Posterior cingulate gyrus (tissue), 11 donors: ENCODE results near the gene ITPK1.

Source experiments
- DNase-seq, 10 donors: peaks; one replicate each; pipeline versions ENCODE4 v3.0.0 to v3.0.0-alpha.2; 2020 to 2021; ENCODE audit warnings: mixed read lengths in 3 of 10
- intact Hi-C: fragments of 100-400 bp; cut with DNase I; formaldehyde crosslinking; loops from one replicate; pipeline ENCODE4 v1.15.1; 2023

The ITPK1 gene

DNA sequence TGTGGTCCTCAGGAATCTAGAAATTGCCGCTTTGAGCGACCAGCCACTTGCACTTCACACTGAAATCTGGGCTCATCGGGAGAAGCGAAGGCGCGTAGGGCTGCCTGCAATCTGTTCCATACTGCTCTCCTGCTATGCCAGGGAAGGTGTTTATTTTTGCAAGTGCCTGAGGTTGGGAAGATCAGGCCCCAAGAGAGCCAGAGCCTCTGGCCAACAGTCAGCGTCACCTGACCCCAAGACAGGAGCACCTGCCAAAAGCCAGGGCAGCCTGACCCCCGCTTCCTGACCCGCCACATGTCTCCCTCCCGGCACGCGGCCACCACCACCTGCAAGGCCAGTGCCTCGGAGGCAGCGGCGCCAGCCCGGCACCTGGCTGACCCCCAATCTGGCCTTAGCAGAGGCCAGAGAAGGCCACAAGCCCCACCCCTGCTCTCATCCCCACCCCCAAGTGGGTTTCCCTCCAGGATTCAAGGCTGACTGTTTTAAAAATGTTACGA, 98.4 kb downstream of the ITPK1 start:
- peak in 2 of 10 donors; percentile 82 to 90 for DNase-seq

DNA sequence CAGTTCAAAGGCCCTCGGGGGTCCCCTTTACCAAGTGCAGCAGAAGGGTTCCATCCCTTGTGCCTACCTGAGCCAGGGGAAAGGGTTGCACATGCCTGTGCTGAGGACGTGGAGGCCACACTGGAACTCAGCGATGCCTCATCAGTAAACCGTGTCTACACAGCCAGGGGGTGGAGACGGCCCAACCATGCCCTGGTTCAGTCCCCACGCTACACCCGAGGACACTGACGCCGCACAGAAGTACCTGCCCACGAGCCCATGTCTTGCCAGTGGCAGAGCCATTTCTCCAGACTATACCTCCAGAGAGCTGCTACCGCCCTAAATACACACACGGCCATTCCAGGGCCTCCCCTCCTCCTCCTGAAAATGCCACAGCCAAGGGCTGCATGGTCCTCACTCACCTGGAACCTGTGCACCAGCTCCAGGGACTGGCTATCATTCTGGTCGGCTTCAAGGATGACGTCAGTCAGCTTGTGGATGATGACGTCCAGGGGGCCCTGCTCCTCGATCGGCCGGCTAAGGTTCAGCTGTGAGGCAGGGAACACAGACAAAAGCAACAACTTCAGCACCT, 99.4 kb downstream of the ITPK1 start:
- intact Hi-C loops = no loop called here
- peak in 1 of 10 donors; percentile 83 for DNase-seq

More for the DNA sequence above, 98.4 kb downstream of the ITPK1 start:
- intact Hi-C loops = no loop called here

DNA sequence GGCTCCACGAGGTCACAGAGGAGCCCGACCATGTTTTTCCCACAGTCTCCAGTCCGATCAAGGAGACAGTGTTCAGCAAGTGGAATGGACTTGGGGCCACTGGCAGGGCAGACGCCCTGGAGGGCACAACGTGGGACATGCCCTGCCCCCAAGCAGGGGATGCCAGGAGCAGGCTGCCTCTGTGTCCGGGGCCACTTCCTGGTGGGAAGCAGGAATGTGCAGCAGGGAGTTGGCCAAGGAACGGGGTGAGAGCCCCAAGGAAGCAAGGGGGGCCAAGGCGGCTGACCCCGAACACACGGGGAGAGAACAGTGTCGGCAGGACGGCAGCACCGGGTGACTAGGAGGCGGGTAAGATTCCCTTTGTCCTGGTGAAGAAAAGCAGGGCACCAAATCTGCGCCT, 100.2 kb downstream of the ITPK1 start:
- peak in 1 of 10 donors; percentile 67 for DNase-seq
- intact Hi-C loops = no loop called here

DNA sequence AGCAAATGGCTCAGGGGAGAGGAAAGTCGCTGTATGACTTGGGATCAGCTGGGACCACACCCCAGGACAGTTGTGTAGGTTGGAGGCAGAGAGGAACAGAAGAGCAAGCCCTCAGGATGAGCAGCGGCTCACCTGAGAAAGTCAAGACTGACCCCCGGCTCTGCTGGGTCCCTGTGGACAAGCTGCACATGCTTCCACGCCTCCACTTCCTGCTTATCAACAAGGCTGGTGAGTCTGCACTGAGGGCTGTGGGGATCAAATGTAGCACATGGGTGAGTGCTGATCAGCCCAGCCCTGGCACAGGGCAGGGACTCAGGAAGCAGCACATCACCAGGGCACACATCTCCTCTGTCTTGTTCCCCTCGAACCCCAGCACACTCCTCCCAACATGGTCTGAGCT, 100.7 kb downstream of the ITPK1 start:
- intact Hi-C loops = no loop called here
- DNase-seq = no peak

DNA sequence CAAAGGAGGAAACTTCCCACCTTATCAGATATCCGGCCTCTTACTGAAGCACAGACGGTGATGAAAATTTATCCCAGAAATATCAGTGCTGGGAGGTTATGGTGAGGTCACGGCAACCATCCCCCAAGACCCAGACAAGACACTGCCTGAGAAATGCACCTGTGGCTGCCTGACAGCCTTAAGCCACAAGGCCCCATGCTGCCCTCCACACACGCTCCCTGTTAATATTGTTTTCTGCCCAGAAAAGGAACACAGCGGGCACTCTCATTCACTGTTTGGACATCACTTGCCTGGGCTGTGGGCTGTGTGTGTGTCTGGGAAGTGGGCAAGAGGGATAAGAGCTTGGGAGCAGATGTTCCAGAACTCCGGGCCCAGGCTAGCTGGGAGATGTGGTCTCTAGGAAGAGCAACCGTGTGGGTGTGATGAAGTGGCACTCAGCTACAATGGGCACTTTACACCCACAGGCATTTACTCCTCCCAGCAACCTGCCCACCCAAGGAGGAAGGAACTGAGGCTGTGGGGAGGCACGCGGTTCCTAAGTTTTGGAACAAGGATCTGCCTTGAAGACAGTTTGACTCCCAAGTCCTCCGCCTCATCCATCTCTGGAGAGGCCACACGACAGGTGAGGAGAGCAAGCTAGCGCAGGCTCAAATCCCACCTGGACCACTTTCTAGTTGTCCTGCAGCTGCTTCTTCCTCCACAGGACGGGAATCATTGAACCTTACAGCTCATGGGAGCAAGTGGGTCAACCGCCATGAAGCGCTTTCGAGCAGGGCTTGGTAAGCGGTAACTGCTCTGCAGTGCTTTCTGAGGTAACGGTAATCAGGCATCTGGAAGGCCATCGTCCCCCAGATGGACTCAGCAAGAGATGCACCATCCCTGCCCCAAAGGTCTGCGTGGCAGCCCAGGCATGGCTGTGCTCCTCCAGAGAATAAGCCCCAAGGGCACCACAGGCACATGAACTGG, 101.4 kb downstream of the ITPK1 start:
- DNase-seq = peak in 1 of 10 donors; percentile 80
- intact Hi-C loops = no loop called here

DNA sequence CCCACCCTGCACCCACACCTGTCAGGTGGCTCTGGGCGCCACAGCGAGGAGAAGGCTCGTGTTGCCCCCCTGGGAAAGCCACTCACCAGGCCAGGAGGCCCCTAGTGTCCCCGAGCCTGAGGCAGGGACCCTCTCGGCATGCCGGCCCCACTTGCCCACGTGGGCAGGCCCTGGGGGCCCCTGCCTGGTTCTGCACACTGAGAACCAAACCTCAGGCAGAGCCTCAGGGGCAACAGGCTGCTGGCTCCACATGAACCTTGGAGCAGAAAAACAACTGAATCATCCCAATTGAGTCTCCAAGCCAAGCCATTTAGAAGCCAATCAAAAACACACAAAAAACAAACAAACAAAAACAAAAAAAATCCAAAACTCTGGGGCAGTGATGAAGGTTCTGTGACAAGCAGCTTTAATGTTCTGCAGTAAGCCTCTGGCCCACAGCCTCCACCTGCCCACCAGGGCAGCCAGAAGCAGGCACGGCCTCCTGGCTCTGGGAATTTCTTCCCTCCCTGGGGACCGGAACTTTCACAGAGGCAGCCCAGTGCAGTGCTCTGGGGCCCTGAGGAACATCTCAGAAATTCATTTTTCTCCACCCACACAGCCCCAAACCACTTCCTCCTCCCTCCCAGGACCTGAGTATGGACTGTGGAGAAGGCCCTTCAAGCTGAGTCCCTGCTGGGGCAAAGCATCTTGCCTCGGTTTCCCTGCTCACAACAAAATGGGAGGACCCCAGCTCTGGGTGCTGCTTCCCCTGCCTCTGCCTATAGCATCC, 102.6 kb downstream of the ITPK1 start:
- intact Hi-C loops = no loop called here
- no peak for DNase-seq

DNA sequence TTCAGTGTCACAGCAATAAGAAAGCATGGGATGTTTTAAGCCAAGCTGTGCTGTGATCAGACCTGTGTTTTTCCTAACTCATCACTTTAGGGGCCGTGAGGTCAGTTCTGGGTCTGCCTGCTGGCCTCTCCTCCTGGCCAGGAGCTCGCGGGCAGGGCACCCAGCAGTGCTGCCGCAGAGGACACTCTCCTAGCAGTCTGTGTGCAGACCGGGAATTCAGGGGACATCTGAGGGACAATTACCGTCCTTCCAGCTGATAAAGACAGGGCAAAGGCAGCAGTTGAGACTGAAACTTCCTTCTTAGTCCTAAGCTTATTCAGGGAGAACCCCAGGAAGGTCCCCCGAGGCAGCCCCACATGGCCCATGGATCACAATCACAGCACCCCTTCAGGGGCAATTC, 103.2 kb downstream of the ITPK1 start:
- intact Hi-C loops = no loop called here
- no peak for DNase-seq

DNA sequence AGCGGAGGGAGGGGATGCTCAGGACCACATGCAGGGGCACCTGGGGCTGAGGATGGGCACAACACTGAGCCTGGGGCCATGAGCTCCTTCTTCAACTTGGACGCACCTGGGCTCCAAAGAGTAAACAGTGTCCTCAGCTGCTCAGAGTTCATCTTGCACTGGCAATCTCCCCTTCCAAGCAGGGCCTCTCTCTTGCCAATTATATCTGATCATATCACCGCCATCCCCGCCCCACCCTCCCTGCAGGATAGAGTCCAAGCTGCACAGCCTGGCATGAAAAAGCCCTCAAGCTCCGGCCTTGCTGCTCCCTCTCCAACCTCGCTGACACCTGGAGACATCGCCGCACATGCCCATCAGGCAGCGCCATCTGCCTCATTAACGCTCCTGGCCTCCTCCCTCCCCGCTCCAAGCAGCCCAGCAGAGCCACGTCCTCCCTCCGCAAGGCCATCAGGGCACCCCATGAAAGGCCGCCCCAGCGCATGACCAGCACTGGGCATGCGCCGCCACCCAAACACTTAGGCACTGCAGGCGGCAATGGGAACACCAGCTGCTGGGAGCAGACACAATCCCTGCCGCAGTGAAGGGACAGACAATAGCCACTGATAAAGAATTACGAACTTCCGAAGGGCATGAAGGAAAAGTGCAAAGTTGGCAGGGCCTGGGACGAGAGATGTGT, 103.9 kb downstream of the ITPK1 start:
- peak in 9 of 10 donors; percentile 57 to 96 (median 78) for DNase-seq
- intact Hi-C loops = no loop called here

DNA sequence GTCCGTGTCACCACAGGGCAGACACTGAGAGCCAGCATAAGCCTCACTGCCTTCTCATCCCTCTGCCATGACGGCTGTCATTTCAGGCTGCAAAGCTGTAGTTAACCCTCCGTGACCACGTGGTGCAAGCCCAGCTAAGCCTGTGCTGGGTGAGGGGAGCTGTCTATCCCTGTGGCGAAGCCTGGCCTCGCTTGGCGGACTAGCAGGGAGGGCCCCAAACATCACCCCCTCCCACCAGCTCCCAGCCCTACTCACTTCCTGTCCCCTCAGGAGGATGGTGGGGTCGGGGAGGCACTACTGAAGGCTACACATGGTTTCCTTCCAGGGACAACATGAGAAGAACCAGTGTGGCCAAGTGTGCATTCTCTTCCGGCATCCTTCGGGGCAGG, 104.6 kb downstream of the ITPK1 start:
- DNase-seq = no peak
- intact Hi-C loops = no loop called here

DNA sequence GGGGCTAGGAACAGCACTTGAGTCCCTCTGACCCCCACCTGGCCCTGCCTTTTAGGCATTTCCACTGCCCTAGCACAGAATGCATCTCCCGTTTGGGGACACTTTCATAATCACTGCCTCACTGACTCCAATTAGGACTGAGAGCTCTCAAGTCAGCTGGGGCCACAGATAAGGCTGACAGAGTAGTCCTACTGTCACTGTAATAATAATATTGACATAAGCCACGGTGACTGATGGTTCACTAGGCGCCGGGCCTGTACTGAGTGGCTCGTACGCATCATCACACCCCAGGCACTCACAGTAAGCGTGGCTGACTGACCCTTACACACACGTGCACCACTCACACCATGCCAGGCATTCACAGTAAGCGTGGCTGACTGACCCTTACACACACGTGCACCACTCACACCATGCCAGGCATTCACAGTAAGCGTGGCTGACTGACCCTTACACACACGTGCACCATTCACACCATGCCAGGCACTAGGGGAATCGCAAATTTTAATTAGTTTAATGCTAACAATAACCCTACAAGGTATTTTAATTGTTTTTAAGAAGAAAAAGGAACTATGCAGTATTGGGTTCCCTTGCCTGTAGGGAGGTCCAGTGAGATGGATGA, 105.1 kb downstream of the ITPK1 start:
- intact Hi-C loops = no loop called here
- no peak for DNase-seq

DNA sequence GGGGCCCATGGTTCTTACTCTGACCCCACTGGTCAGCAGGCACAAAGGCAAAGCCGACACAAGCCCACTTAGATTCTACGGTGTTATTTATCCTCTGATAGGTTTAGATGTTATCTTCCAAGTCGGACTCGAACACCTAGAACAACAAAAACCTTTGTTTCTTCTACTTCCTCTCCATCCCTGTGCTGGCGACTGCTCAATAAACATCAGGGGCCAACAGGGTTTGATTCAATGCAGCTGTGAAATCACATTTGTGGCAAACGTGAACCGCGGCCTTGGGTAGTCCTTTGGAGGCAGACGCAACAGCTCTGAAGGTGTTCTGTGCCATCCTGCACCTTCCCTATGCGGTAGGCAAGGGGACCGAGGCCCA, 105.6 kb downstream of the ITPK1 start:
- intact Hi-C loops = no loop called here
- DNase-seq = no peak

DNA sequence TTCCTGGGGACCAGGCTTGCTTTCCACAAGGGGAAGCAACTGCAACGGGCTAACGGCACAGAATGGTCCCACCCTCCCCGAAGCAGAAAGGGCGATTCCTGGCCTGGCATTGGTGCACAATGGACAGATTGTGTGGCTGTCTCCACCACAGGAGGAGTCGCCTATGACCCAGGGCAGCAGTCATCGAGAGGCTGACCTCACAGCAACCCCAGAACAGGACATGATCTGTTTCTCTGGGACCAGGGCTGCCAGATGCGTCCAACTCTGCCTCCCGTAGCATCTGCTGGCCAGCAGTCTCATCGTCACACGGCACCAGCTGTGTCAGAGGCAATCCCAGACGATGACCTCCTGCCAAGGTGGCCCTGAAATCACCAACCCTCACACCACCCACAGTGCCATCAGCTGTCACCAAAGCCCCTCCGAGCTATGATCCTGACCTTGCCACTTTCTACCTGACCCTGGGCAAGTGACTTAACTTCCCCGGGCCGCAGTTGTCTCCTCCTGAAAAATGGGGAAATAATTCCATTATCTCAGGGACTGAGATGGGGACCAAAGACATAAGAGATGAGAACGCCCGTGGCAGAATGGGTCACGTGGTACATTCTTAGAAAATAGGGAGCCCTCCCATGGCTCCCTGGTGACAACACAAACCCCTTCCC, 106.1 kb downstream of the ITPK1 start:
- DNase-seq = peak; percentile 75 to 99 (median 88)
- intact Hi-C loops = loop anchor here (1.0 to 5.0 kb wide), 2 partner anchors 27 to 37 kb away; no protein-coding TSS in a partner anchor

DNA sequence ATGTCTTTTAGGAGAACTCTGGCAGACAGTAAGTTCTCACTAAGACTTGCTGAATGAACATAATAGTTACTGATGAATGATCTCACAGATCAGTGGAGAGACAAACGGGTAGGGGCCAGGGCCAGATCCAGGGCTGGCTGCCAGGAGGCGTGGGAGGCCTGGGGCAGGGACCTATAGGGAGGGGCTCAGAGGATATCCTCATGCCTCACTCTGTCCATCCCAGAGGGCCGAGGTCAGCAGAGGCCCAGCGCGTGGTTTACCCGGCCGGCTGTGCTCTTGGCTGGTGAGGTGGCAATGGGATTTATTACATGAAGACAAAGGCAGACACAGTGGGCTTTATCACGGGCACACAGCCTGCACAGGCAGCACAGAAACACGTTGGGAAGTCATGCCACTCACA, 107.3 kb downstream of the ITPK1 start:
- peak in 6 of 10 donors; percentile 38 to 94 (median 64) for DNase-seq
- intact Hi-C loops = loop anchor here (5.0 kb wide), 1 partner anchor 36 kb away; no protein-coding TSS in a partner anchor

DNA sequence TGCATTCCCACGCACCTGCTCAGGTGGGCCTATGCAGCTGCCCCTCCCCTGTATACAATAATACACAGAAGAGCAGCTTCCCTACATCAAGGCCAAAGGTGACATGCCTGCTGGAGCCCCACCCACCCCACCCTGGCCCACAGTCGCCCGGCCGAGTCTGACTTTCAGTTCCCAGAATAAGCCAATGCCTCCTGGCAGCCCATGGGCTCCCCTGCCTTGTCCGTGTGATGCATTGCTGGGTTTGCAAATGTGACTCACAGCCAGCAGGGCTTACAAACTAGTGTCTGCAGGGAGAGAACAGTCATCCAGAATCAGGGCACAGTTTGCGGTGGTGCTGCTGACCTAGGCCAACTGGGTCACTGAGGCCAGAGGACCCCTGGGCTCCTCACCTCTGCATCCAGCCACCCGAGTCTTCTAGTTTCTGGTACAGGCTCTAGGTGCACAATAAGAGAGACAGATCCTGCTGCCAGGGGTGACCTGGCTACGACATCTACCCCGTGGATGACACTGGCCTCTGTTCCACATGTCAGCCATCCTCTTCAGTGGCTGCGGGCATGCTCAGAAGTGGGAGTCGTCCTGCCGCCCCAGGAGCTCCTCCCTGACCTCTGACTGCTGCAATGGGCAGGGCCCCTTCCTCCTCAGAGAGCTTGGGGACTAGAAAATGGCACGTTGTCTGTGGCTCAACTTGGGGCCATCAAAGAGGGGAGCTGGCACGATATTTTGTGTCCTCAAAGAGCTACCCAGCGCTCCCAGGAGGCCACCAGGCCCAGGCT, 108.3 kb downstream of the ITPK1 start:
- peak in 3 of 10 donors; percentile 58 to 77 (median 76) for DNase-seq
- intact Hi-C loops = loop anchor here (5.0 kb wide), 1 partner anchor 35 kb away; no protein-coding TSS in a partner anchor

DNA sequence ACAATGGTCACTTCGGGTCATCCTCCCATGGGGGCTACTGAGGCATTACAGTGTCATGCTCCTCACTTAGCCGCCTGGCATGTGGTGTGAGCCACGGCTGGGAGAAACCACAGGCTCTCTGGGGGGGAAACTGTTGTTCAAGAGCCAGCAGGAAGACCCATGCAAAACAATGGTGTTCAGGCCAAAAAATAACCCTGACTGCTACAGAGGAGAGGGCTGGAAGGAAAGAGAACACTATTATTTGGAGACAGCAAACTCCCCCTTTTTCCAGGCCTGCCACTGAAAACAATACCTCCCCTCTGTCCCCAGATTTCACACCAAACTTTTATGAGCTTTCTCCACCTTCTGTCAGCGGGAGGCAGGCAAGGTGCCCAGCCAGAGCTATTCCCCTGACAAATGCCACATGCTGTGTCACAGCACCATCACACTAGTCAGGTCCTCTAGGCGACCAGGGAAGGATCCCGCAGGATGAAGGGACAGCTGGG, 109.1 kb downstream of the ITPK1 start:
- peak in 1 of 10 donors; percentile 88 for DNase-seq
- intact Hi-C loops = loop anchor here (5.0 kb wide), 1 partner anchor 34 kb away; no protein-coding TSS in a partner anchor

DNA sequence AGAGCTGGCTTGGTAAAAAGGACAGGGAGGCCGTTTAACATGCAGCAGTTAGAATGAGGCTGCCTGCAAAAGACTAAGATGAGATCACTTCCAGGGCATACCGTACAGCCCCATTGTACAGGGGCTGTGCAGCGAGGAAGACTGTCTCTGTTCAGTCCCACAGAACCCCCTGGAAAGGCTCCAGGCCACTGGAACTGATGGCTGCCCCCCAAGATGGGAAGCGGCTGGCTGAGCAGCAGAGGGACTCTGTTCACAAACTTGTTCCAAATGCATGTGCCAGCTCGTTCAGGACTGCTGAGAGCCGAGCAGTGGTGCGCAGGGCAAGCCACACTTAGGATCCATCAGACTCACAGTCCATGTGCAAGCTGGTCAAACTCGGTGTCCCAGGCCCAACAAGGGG, 109.9 kb downstream of the ITPK1 start:
- intact Hi-C loops = loop anchor here (5.0 kb wide), 1 partner anchor 34 kb away; no protein-coding TSS in a partner anchor

DNA sequence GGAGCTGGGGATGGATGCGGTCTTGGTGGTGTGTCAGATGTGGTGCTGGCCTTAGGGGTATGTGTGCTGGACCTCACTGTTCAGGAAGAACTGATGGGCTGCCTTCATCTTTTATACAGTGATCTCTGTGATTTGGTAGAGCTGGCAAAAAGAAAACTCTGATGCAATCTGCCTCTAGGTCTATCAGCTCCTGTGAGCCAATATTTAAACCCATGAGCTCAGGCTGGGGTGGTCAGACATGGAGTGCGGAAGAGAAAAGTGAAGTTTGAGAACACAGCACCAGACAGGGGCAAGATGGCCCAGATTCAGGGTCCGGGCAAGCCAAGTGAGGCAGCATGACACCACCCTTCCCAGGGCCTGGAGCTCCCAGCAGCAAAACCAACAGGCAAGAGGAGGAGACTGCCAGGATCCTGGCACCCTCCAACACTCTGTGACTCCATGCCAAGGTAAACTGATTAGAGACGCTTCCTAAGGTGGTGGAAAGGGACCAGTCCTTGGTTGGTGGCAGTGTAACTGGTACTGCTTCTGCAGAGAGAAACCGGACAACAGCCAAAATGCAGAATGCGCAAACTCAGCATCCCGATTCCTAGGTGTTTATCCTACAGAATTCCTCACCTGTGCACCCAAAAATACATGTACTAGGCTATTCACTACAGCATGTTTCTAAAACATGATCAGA, 110.5 kb downstream of the ITPK1 start:
- peak in 1 of 10 donors; percentile 78 for DNase-seq
- intact Hi-C loops = loop anchor here (5.0 kb wide), 1 partner anchor 33 kb away; no protein-coding TSS in a partner anchor

More for the DNA sequence above, 109.9 kb downstream of the ITPK1 start:
- DNase-seq = peak in 7 of 10 donors; percentile 43 to 90 (median 65)
